ENCODE measurements around the gene LENG8. TPM values are rescaled to one million over a fixed set of nuclear protein-coding genes. Genes with fewer than 3 reads are reported as not detected.
"Not testable (repeated sequence)": the region's sequence is repeated elsewhere in the genome, so short reads cannot be mapped to it uniquely, and the experiment has no call there.

Gene LENG8
- total RNA-seq, 2 experiments from 2014 or later: 191 to 282 TPM

- CTCF ChIA-PET: interaction anchor here (0.7 kb wide), 1 partner anchor 13 kb away, joined by 3 read pairs; the partner anchor contains the start of gene LENG8
- no peak for DNase-seq
- peaks cover 13% of the 10 kb centered on the region for H3K4me1 Mint-ChIP-seq
These were observed 13.4 kb upstream of the LENG8 start for GRCh38 chr19:54435551-54436016.

GRCh38 chr19:54436031-54436523, 12.9 kb upstream of the LENG8 start:
- CTCF ChIA-PET: no interaction called here
- H3K36me3 Mint-ChIP-seq: peaks cover 4% of the 10 kb centered on the region
- no peak for DNase-seq
- H3K4me3 Mint-ChIP-seq: no peak overlapping the region
- no peak for ATAC-seq
- no peaks in the 10 kb centered on the region for H3K27me3 Mint-ChIP-seq
- H3K4me1 Mint-ChIP-seq: peaks cover 12% of the 10 kb centered on the region
- no peak overlapping the region for H3K27ac Mint-ChIP-seq
- H3K9me3 Mint-ChIP-seq (ENCODE audit: low read depth): no peaks in the 10 kb centered on the region

More at GRCh38 chr19:54435551-54436016, 13.4 kb upstream of the LENG8 start:
- Mint-ChIP-seq H3K4me3 (no peak overlapping the region), H3K36me3 (peaks cover 4% of the 10 kb centered on the region), H3K27me3 (no peaks in the 10 kb centered on the region), H3K9me3 (ENCODE audit: low read depth) (no peaks in the 10 kb centered on the region), H3K27ac (no peak overlapping the region)
- ATAC-seq: no peak

GRCh38 chr19:54436628-54437252, 12.3 kb upstream of the LENG8 start:
- Mint-ChIP-seq H3K9me3 (ENCODE audit: low read depth) (no peaks in the 10 kb centered on the region), H3K27me3 (no peaks in the 10 kb centered on the region), H3K4me3 (no peak overlapping the region), H3K4me1 (peaks cover 11% of the 10 kb centered on the region), H3K27ac (no peak overlapping the region), H3K36me3 (peaks cover 4% of the 10 kb centered on the region)
- DNase-seq: no peak
- ATAC-seq: no peak
- CTCF ChIA-PET: no interaction called here

- no peak overlapping the region for H3K27ac Mint-ChIP-seq
- ATAC-seq: no peak
- CTCF ChIA-PET: interaction anchor here (1.1 to 1.6 kb wide), 7 partner anchors 10 to 112 kb away, joined by 3 to 8 read pairs (median 3); partner anchors contain the start of genes LENG8 and LENG9
- H3K4me3 Mint-ChIP-seq: no peak overlapping the region
- H3K36me3 Mint-ChIP-seq: peaks cover 14% of the 10 kb centered on the region
- DNase-seq: no peak
- peaks cover 11% of the 10 kb centered on the region for H3K4me1 Mint-ChIP-seq
- H3K27me3 Mint-ChIP-seq: no peaks in the 10 kb centered on the region
- no peaks in the 10 kb centered on the region for H3K9me3 Mint-ChIP-seq (ENCODE audit: low read depth)
These were observed 9.7 kb upstream of the LENG8 start for GRCh38 chr19:54439174-54439851.

- Mint-ChIP-seq H3K4me1 (peaks cover 1% of the 10 kb centered on the region), H3K27me3 (no peaks in the 10 kb centered on the region), H3K27ac (no peak overlapping the region), H3K4me3 (no peak overlapping the region), H3K9me3 (ENCODE audit: low read depth) (no peaks in the 10 kb centered on the region), H3K36me3 (peaks cover 19% of the 10 kb centered on the region)
- DNase-seq (no peak), ATAC-seq (no peak)
- CTCF ChIA-PET: interaction anchor here (1.6 kb wide), 1 partner anchor 11 kb away, joined by 3 read pairs; no protein-coding TSS in a partner anchor
These were observed 8.4 kb upstream of the LENG8 start for GRCh38 chr19:54440641-54441040.

GRCh38 chr19:54444737-54445136, 4.3 kb upstream of the LENG8 start:
- no peak for DNase-seq
- Mint-ChIP-seq H3K4me3 (no peak overlapping the region), H3K36me3 (peaks cover 29% of the 10 kb centered on the region), H3K27ac (no peak overlapping the region), H3K9me3 (ENCODE audit: low read depth) (no peaks in the 10 kb centered on the region), H3K27me3 (no peaks in the 10 kb centered on the region), H3K4me1 (peaks cover 20% of the 10 kb centered on the region)
- no peak for ATAC-seq
- CTCF ChIA-PET: no interaction called here

GRCh38 chr19:54446349-54446748, 2.6 kb upstream of the LENG8 start:
- H3K4me1 Mint-ChIP-seq: peaks cover 35% of the 10 kb centered on the region
- DNase-seq; CTCF ChIA-PET; H3K4me3 Mint-ChIP-seq; H3K9me3 Mint-ChIP-seq (ENCODE audit: low read depth); H3K27ac Mint-ChIP-seq; H3K27me3 Mint-ChIP-seq; ATAC-seq: not testable (repeated sequence)
- H3K36me3 Mint-ChIP-seq: peaks cover 41% of the 10 kb centered on the region

GRCh38 chr19:54448040-54448773, 792 bp upstream of the LENG8 start:
- peaks cover 46% of the 10 kb centered on the region for H3K4me1 Mint-ChIP-seq
- H3K36me3 Mint-ChIP-seq: peaks cover 51% of the 10 kb centered on the region
- H3K27me3 Mint-ChIP-seq: no peaks in the 10 kb centered on the region
- no peaks in the 10 kb centered on the region for H3K9me3 Mint-ChIP-seq (ENCODE audit: low read depth)
- CTCF ChIA-PET: interaction anchor here (0.7 to 2.1 kb wide), 8 partner anchors 9 to 236 kb away, joined by 3 to 8 read pairs (median 4); partner anchors contain the start of gene LENG9
- DNase-seq (peak; percentile 62), ATAC-seq (peak; percentile 20)
- peak overlapping the region; percentile 98 for H3K27ac Mint-ChIP-seq
- H3K4me3 Mint-ChIP-seq: peak overlapping the region; percentile 98

GRCh38 chr19:54449701-54450069, 686 bp downstream of the LENG8 start:
- H3K36me3 Mint-ChIP-seq: peaks cover 56% of the 10 kb centered on the region
- no peaks in the 10 kb centered on the region for H3K9me3 Mint-ChIP-seq (ENCODE audit: low read depth)
- peak overlapping the region; percentile 98 for H3K27ac Mint-ChIP-seq
- DNase-seq (no peak), ATAC-seq (peak; percentile 6)
- peak overlapping the region; percentile 98 for H3K4me3 Mint-ChIP-seq
- CTCF ChIA-PET: interaction anchor here (1.4 to 1.5 kb wide), 2 partner anchors 10 to 12 kb away, joined by 5 to 8 read pairs; no protein-coding TSS in a partner anchor
- peaks cover 46% of the 10 kb centered on the region for H3K4me1 Mint-ChIP-seq
- H3K27me3 Mint-ChIP-seq: no peaks in the 10 kb centered on the region

- Mint-ChIP-seq H3K4me1 (peaks cover 46% of the 10 kb centered on the region), H3K36me3 (peaks cover 62% of the 10 kb centered on the region), H3K27me3 (no peaks in the 10 kb centered on the region), H3K9me3 (ENCODE audit: low read depth) (no peaks in the 10 kb centered on the region), H3K27ac (peak overlapping the region; percentile 11), H3K4me3 (peak overlapping the region; percentile 98)
- no peak for ATAC-seq
- CTCF ChIA-PET: interaction anchor here (0.8 kb wide), 1 partner anchor 61 kb away, joined by 4 read pairs; no protein-coding TSS in a partner anchor
- DNase-seq: no peak
These were observed 2.4 kb downstream of the LENG8 start for GRCh38 chr19:54451331-54451871.

- ATAC-seq (no peak), DNase-seq (no peak)
- Mint-ChIP-seq H3K27ac (peak overlapping the region; percentile 11), H3K36me3 (peaks cover 62% of the 10 kb centered on the region), H3K9me3 (ENCODE audit: low read depth) (no peaks in the 10 kb centered on the region), H3K27me3 (no peaks in the 10 kb centered on the region), H3K4me1 (peaks cover 43% of the 10 kb centered on the region), H3K4me3 (no peak overlapping the region)
- CTCF ChIA-PET: no interaction called here
These were observed 3.0 kb downstream of the LENG8 start for GRCh38 chr19:54451997-54452396.

- CTCF ChIA-PET: no interaction called here
- DNase-seq (no peak), ATAC-seq (no peak)
- Mint-ChIP-seq H3K27me3 (no peaks in the 10 kb centered on the region), H3K4me3 (no peak overlapping the region), H3K36me3 (peaks cover 60% of the 10 kb centered on the region), H3K27ac (no peak overlapping the region), H3K9me3 (ENCODE audit: low read depth) (no peaks in the 10 kb centered on the region), H3K4me1 (peaks cover 37% of the 10 kb centered on the region)
These were observed 3.6 kb downstream of the LENG8 start for GRCh38 chr19:54452626-54453025.
